Colonic mucosa (tissue), 4 donors: Measurements from ENCODE around the gene RARA. TPM values are rescaled to one million over a fixed set of nuclear protein-coding genes. Genes with fewer than 3 reads are reported as not detected.

Experiments used
- DNase-seq: peaks from one replicate; pipeline ENCODE4 v3.0.0-alpha.2; 2020
- H3K27ac ChIP-seq: fragments of 200-600 bp; one replicate; pipeline ENCODE4 v1.8.0; 2021
- H3K27me3 ChIP-seq: fragments of 200-600 bp; one replicate; pipeline ENCODE4 v1.8.0; 2021
- H3K36me3 ChIP-seq: fragments of 200-600 bp; one replicate; pipeline ENCODE4 v1.8.0; 2021
- H3K4me1 ChIP-seq: fragments of 200-600 bp; one replicate; pipeline ENCODE4 v1.8.0; 2021; ENCODE audit warnings: mild to moderate bottlenecking
- H3K4me3 ChIP-seq: fragments of 200-600 bp; one replicate; pipeline ENCODE4 v1.8.0; 2021
- H3K9ac ChIP-seq, 2 donors: one replicate each; pipeline ENCODE4 v1.7.0; 2013; ENCODE audit warnings: control low read depth in 2 of 2, low read depth in 2 of 2, low read length in 2 of 2
- H3K9me3 ChIP-seq: fragments of 200-600 bp; one replicate; pipeline ENCODE4 v1.8.0; 2021
- CTCF ChIP-seq: fragments of 200-600 bp; IDR thresholded peaks from one replicate; pipeline ENCODE4 v1.8.0; 2022; ENCODE audit warnings: antibody characterized with exemption, mild to moderate bottlenecking
- intact Hi-C: fragments of 100-400 bp; cut with DNase I; formaldehyde crosslinking; loops from one replicate; pipeline ENCODE4 v1.14.1; 2022
- total RNA-seq, 2 donors: library from RNA; stranded (reverse); fragmentation: NEBNext Ultra II Directional in 1 of 2; extraction: Animal tissue kit (Norgen Biotek cat#: 25700) in 1 of 2; gene quantifications; one replicate each; pipeline ENCODE4 v1.2.1, GENCODE V29; 2021
- donor health status: healthy.
- donor health status: DM: no; HTN: no; CAD: no.
- donor health status: DM: no; HTN: no; CAD: no.

RARA gene
- total RNA-seq, 2 donors from 2014 or later, result 25.6 to 46.7 TPM

GRCh38 chr17:40340880-40341807 is 32.2 kb downstream of the RARA start:
- intact Hi-C loops, result no loop called here
- H3K9ac ChIP-seq, result peak overlapping the region; percentile 74 to 96
- no peaks in the 10 kb centered on the region for H3K9me3 ChIP-seq
- peak; percentile 92 for DNase-seq
- H3K4me1 ChIP-seq, result peaks cover 12% of the 10 kb centered on the region
- H3K27ac ChIP-seq, result peak overlapping the region; percentile 96
- no peaks in the 10 kb centered on the region for H3K27me3 ChIP-seq
- H3K4me3 ChIP-seq, result peak overlapping the region; percentile 86
- TF ChIP-seq CTCF, result no peak
- no peaks in the 10 kb centered on the region for H3K36me3 ChIP-seq

GRCh38 chr17:40341808-40342503 is 33.0 kb downstream of the RARA start:
- peak overlapping the region; percentile 96 for H3K27ac ChIP-seq
- H3K9ac ChIP-seq, result peak overlapping the region; percentile 95 to 96
- H3K36me3 ChIP-seq, result no peaks in the 10 kb centered on the region
- H3K27me3 ChIP-seq, result no peaks in the 10 kb centered on the region
- no peaks in the 10 kb centered on the region for H3K9me3 ChIP-seq
- peak overlapping the region; percentile 86 for H3K4me3 ChIP-seq
- peak; percentile 93 for DNase-seq
- no peak for TF ChIP-seq CTCF
- intact Hi-C loops, result no loop called here
- peaks cover 20% of the 10 kb centered on the region for H3K4me1 ChIP-seq

GRCh38 chr17:40342504-40343218 is 33.7 kb downstream of the RARA start:
- H3K9me3 ChIP-seq, result no peaks in the 10 kb centered on the region
- H3K4me1 ChIP-seq, result peaks cover 26% of the 10 kb centered on the region
- DNase-seq, result peak; percentile 56
- TF ChIP-seq CTCF, result no peak
- intact Hi-C loops, result no loop called here
- peak overlapping the region; percentile 96 for H3K27ac ChIP-seq
- peak overlapping the region; percentile 95 to 96 for H3K9ac ChIP-seq
- no peaks in the 10 kb centered on the region for H3K36me3 ChIP-seq
- peak overlapping the region; percentile 86 for H3K4me3 ChIP-seq
- no peaks in the 10 kb centered on the region for H3K27me3 ChIP-seq

- intact Hi-C loops, result no loop called here
- H3K9ac ChIP-seq, result peak overlapping the region; percentile 95 to 96
- no peaks in the 10 kb centered on the region for H3K27me3 ChIP-seq
- H3K4me1 ChIP-seq, result peaks cover 34% of the 10 kb centered on the region
- no peak for TF ChIP-seq CTCF
- peak overlapping the region; percentile 86 for H3K4me3 ChIP-seq
- peak; percentile 56 for DNase-seq
- peak overlapping the region; percentile 96 for H3K27ac ChIP-seq
- no peaks in the 10 kb centered on the region for H3K9me3 ChIP-seq
- H3K36me3 ChIP-seq, result no peaks in the 10 kb centered on the region
Observed at GRCh38 chr17:40343219-40344119, 34.5 kb downstream of the RARA start.
